PC-3 (cell line): Measurements from ENCODE around the gene NIM1K.

ENCODE experiments used
- EZH2 ChIP-seq: fragments of 300-600 bp; sonication (generic); IDR thresholded peaks from one replicate; pipeline ENCODE4 v1.6.1; 2017; ENCODE audit warnings: antibody characterized with exemption, mild to moderate bottlenecking, low read length; ENCODE audit not compliant: unreplicated experiment
- EZH2phosphoT487 ChIP-seq: fragments of 300-600 bp; sonication (generic); IDR thresholded peaks from 2 replicates; pipeline ENCODE4 v1.6.1; 2018; ENCODE audit warnings: mild to moderate bottlenecking, antibody characterized with exemption, low read length, borderline replicate concordance
- TF ChIP-seq, protein P1 (sequence below): fragments of 300-600 bp; sonication (generic); conservative IDR thresholded peaks from 2 replicates; pipeline ENCODE4 v1.5.1; 2017; ENCODE audit warnings: antibody characterized with exemption, low read depth, mild to moderate bottlenecking, low read length

DNA sequence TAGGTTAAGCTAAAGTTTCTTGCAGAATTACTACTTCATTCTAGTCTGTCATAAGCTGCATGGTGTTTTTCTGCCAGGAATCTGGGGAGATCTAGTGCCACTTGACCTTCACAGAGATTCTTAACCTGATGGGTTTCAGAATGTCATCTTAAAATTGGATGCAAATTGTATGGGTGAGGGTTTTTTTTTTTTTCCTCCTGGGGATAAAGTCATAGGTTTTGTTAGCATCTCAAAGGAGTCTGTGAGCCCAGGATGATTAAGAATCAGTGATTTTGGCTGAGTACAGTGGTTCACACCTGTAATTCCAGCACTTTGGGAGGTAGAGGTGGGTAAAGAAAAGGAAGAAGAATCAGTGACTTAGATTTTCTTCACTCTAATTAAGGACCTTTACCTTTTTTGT is 51.2 kb downstream of the NIM1K start:
- TF ChIP-seq, protein P1, sequence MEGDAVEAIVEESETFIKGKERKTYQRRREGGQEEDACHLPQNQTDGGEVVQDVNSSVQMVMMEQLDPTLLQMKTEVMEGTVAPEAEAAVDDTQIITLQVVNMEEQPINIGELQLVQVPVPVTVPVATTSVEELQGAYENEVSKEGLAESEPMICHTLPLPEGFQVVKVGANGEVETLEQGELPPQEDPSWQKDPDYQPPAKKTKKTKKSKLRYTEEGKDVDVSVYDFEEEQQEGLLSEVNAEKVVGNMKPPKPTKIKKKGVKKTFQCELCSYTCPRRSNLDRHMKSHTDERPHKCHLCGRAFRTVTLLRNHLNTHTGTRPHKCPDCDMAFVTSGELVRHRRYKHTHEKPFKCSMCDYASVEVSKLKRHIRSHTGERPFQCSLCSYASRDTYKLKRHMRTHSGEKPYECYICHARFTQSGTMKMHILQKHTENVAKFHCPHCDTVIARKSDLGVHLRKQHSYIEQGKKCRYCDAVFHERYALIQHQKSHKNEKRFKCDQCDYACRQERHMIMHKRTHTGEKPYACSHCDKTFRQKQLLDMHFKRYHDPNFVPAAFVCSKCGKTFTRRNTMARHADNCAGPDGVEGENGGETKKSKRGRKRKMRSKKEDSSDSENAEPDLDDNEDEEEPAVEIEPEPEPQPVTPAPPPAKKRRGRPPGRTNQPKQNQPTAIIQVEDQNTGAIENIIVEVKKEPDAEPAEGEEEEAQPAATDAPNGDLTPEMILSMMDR, result no peak
- TF ChIP-seq EZH2 (no peak), EZH2phosphoT487 (no peak)
